HepG2 (cell line): Measurements from ENCODE around the gene TENT5A. TPM values are rescaled to one million over a fixed set of nuclear protein-coding genes. Genes with fewer than 3 reads are reported as not detected.

Experiments
- CHD2 ChIP-seq: IDR thresholded peaks from 2 replicates; pipeline ENCODE4 v1.6.1; 2011; ENCODE audit warnings: low read depth, low read length, improper control_type of control experiment
- DMAP1 ChIP-seq: IDR thresholded peaks from 2 replicates; pipeline ENCODE4 v1.6.1; 2016
- ELF4 ChIP-seq: sonication (generic); formaldehyde crosslinking; IDR thresholded peaks from 2 replicates; pipeline ENCODE4 v1.5.0; 2020; ENCODE audit warnings: missing genetic modification reagents, mild to moderate bottlenecking, moderate library complexity, borderline replicate concordance
- EP300 ChIP-seq, 3 experiments: sonication (generic) in 1 of 3; formaldehyde crosslinking in 1 of 3; IDR thresholded peaks; 2 replicates each; pipeline versions ENCODE4 v1.5.1 to v1.6.1; 2011 to 2020; ENCODE audit warnings: low read depth in 2 of 3, low read length in 2 of 3, borderline replicate concordance in 1 of 3, improper control_type of control experiment in 1 of 3, mild to moderate bottlenecking in 1 of 3, missing genetic modification reagents in 1 of 3, moderate library complexity in 1 of 3
- FOSL2 ChIP-seq: sonication (generic); formaldehyde crosslinking; IDR thresholded peaks from 2 replicates; pipeline ENCODE4 v1.4.0; 2020; ENCODE audit warnings: missing genetic modification reagents
- HMG20A ChIP-seq: IDR thresholded peaks from 2 replicates; pipeline ENCODE4 v1.6.1; 2016; ENCODE audit warnings: borderline replicate concordance
- JUN ChIP-seq: sonication (generic); formaldehyde crosslinking; IDR thresholded peaks from 2 replicates; pipeline ENCODE4 v1.4.0; 2020; ENCODE audit warnings: mild to moderate bottlenecking, missing genetic modification reagents
- KLF11 ChIP-seq: IDR thresholded peaks from 2 replicates; pipeline ENCODE4 v1.6.1; 2016; ENCODE audit warnings: missing compliant biosample characterization
- NCOA2 ChIP-seq: sonication (generic); formaldehyde crosslinking; IDR thresholded peaks from 2 replicates; pipeline ENCODE4 v1.8.0; 2022; ENCODE audit warnings: inconsistent platforms
- SOX5 ChIP-seq: IDR thresholded peaks from 2 replicates; pipeline ENCODE4 v1.6.1; 2016; ENCODE audit warnings: borderline replicate concordance
- SYNCRIP ChIP-seq: fragments of 200-400 bp; formaldehyde crosslinking; IDR thresholded peaks from 2 replicates; pipeline ENCODE4 v1.6.1; 2018; ENCODE audit warnings: mild to moderate bottlenecking, low read depth, low read length; ENCODE audit not compliant: insufficient read depth
- ZNF335 ChIP-seq: sonication (generic); formaldehyde crosslinking; IDR thresholded peaks from 2 replicates; pipeline ENCODE4 v1.4.0; 2020; ENCODE audit warnings: missing genetic modification reagents
- ZNF644 ChIP-seq: IDR thresholded peaks from 2 replicates; pipeline ENCODE4 v1.6.1; 2016; ENCODE audit warnings: low read depth
- ZNF674 ChIP-seq: sonication (generic); formaldehyde crosslinking; IDR thresholded peaks from 2 replicates; pipeline ENCODE4 v1.5.0; 2020; ENCODE audit warnings: low read depth, mild to moderate bottlenecking, missing genetic modification reagents
- ZNF839 ChIP-seq: sonication (generic); formaldehyde crosslinking; IDR thresholded peaks from 2 replicates; pipeline ENCODE4 v1.4.0; 2020; ENCODE audit warnings: missing genetic modification reagents, mild to moderate bottlenecking, borderline replicate concordance
- ZSCAN25 ChIP-seq: sonication (generic); formaldehyde crosslinking; IDR thresholded peaks from 2 replicates; pipeline ENCODE4 v1.8.0; 2022; ENCODE audit warnings: mild to moderate bottlenecking, missing genetic modification reagents
- polyA plus RNA-seq, 8 experiments: library from polyadenylated mRNA; depleted of rRNA in 3 of 8; stranded (reverse) in 7 of 8; unstranded in 1 of 8; fragments of >200 nt; fragmentation: Illumina TruSeq in 4 of 8; extraction: Trizol in 4 of 8; gene quantifications; 2 replicates each; pipeline versions ENCODE4 v1.2.1 to v1.2.3, GENCODE V29; 2011 to 2016; ENCODE audit warnings: low read depth in 4 of 8, missing spikeins in 1 of 8, mixed read lengths in 1 of 8; ENCODE audit not compliant: insufficient read depth in 1 of 8
- total RNA-seq, 5 experiments: library from RNA; depleted of rRNA; stranded (reverse); fragments of >200 nt; fragmentation: Illumina TruSeq; extraction: Trizol; gene quantifications; 2 replicates each; pipeline ENCODE4 v1.2.3, GENCODE V29; 2016; ENCODE audit warnings: low read depth in 1 of 5
- TF ChIP-seq, protein P1 (sequence below): sonication (generic); formaldehyde crosslinking; conservative IDR thresholded peaks from 2 replicates; pipeline ENCODE4 v1.8.0; 2022; ENCODE audit warnings: mild to moderate bottlenecking, moderate library complexity, missing genetic modification reagents
- TF ChIP-seq, protein P2 (sequence below): sonication (generic); formaldehyde crosslinking; IDR thresholded peaks from 2 replicates; pipeline ENCODE4 v1.8.1; 2023; ENCODE audit warnings: mild to moderate bottlenecking, missing genetic modification reagents
- TF ChIP-seq, protein P3 (sequence below): IDR thresholded peaks from 2 replicates; pipeline ENCODE4 v1.6.1; 2016; ENCODE audit warnings: low read depth, control low read depth
- TF ChIP-seq, protein P4 (sequence below): sonication (generic); formaldehyde crosslinking; IDR thresholded peaks from 2 replicates; pipeline ENCODE4 v1.8.0; 2022; ENCODE audit warnings: missing genetic modification reagents, low read depth, mild to moderate bottlenecking, borderline replicate concordance
- TF ChIP-seq, protein P5 (sequence below): IDR thresholded peaks from 2 replicates; pipeline ENCODE4 v1.4.0; 2020; ENCODE audit warnings: mild to moderate bottlenecking, missing genetic modification reagents
- TF ChIP-seq, protein P6 (sequence below): sonication (generic); formaldehyde crosslinking; IDR thresholded peaks from 2 replicates; pipeline ENCODE4 v1.4.0; 2020; ENCODE audit warnings: missing genetic modification reagents; ENCODE audit errors: not compliant biosample characterization

TENT5A gene
- total and polyA plus RNA-seq, 2 of the 13 experiments (the other 11 are each of a cell fraction or from before 2014, with no cell fraction given) = 8.0 to 13.8 TPM

DNA sequence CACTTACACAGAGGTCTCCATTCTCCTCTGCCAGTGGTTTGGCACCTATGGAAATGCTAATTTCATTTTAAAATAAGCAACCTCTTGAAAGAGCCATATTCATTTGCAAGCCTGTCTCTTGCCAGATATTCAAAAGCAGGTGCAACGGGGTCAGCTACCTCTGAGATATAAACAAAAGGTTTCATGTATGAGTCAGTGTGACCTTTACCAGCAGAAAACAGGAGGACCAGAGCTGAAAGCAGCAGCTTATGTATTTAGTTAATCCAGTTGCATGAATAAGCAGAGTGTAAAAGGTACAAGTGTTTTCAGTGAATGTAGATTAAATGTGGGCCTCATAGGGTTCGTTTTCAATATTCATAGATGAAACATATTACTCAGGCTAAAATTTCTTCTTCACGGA, 56.0 kb downstream of the TENT5A start (continued):
- TF ChIP-seq, protein P1, sequence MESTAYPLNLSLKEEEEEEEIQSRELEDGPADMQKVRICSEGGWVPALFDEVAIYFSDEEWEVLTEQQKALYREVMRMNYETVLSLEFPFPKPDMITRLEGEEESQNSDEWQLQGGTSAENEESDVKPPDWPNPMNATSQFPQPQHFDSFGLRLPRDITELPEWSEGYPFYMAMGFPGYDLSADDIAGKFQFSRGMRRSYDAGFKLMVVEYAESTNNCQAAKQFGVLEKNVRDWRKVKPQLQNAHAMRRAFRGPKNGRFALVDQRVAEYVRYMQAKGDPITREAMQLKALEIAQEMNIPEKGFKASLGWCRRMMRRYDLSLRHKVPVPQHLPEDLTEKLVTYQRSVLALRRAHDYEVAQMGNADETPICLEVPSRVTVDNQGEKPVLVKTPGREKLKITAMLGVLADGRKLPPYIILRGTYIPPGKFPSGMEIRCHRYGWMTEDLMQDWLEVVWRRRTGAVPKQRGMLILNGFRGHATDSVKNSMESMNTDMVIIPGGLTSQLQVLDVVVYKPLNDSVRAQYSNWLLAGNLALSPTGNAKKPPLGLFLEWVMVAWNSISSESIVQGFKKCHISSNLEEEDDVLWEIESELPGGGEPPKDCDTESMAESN (CRISPR knock-in tag) = no peak
- TF ChIP-seq ZSCAN25 (CRISPR knock-in tag) (no peak), ZNF839 (CRISPR knock-in tag) (no peak), EP300 (IDR thresholded peaks at IDR 0.05; ENCODE audit: low read depth in 2 of 2, low read length in 2 of 2) (peak in 1 of 2 experiments; percentile 21; a peak in 1 of 4 replicates), EP300 (CRISPR knock-in tag; IDR thresholded peaks at IDR 0.05; ENCODE audit: borderline replicate concordance) (no peak), ZNF335 (CRISPR knock-in tag) (no peak), SOX5 (CRISPR knock-in tag) (peak; percentile 48; the same call in 1 of the 2 replicates), DMAP1 (CRISPR knock-in tag) (no peak), ZNF674 (no peak), NCOA2 (CRISPR knock-in tag) (no peak), HMG20A (CRISPR knock-in tag) (0 out of 2 replicates have a peak, but pooled peaks have one; percentile 41), JUN (no peak), SYNCRIP (no peak), ELF4 (CRISPR knock-in tag) (no peak), ZNF644 (CRISPR knock-in tag) (no peak), FOSL2 (CRISPR knock-in tag) (peak; percentile 58), CHD2 (no peak), KLF11 (CRISPR knock-in tag) (no peak)
- TF ChIP-seq, protein P2, sequence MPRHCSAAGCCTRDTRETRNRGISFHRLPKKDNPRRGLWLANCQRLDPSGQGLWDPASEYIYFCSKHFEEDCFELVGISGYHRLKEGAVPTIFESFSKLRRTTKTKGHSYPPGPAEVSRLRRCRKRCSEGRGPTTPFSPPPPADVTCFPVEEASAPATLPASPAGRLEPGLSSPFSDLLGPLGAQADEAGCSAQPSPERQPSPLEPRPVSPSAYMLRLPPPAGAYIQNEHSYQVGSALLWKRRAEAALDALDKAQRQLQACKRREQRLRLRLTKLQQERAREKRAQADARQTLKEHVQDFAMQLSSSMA = no peak
- TF ChIP-seq, protein P3, sequence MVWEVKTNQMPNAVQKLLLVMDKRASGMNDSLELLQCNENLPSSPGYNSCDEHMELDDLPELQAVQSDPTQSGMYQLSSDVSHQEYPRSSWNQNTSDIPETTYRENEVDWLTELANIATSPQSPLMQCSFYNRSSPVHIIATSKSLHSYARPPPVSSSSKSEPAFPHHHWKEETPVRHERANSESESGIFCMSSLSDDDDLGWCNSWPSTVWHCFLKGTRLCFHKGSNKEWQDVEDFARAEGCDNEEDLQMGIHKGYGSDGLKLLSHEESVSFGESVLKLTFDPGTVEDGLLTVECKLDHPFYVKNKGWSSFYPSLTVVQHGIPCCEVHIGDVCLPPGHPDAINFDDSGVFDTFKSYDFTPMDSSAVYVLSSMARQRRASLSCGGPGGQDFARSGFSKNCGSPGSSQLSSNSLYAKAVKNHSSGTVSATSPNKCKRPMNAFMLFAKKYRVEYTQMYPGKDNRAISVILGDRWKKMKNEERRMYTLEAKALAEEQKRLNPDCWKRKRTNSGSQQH = no peak
- TF ChIP-seq, protein P4, sequence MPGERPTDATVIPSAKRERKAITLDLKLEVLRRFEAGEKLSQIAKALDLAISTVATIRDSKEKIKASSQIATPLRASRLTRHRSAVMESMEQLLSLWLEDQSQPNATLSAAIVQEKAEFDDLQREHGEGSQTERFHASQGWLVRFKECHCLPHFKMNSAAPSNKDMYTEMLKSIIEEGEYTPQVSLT (CRISPR knock-in tag) = no peak
- TF ChIP-seq, protein P5, sequence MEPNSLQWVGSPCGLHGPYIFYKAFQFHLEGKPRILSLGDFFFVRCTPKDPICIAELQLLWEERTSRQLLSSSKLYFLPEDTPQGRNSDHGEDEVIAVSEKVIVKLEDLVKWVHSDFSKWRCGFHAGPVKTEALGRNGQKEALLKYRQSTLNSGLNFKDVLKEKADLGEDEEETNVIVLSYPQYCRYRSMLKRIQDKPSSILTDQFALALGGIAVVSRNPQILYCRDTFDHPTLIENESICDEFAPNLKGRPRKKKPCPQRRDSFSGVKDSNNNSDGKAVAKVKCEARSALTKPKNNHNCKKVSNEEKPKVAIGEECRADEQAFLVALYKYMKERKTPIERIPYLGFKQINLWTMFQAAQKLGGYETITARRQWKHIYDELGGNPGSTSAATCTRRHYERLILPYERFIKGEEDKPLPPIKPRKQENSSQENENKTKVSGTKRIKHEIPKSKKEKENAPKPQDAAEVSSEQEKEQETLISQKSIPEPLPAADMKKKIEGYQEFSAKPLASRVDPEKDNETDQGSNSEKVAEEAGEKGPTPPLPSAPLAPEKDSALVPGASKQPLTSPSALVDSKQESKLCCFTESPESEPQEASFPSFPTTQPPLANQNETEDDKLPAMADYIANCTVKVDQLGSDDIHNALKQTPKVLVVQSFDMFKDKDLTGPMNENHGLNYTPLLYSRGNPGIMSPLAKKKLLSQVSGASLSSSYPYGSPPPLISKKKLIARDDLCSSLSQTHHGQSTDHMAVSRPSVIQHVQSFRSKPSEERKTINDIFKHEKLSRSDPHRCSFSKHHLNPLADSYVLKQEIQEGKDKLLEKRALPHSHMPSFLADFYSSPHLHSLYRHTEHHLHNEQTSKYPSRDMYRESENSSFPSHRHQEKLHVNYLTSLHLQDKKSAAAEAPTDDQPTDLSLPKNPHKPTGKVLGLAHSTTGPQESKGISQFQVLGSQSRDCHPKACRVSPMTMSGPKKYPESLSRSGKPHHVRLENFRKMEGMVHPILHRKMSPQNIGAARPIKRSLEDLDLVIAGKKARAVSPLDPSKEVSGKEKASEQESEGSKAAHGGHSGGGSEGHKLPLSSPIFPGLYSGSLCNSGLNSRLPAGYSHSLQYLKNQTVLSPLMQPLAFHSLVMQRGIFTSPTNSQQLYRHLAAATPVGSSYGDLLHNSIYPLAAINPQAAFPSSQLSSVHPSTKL (CRISPR knock-in tag) = peak; percentile 49; the same call in 1 of the 2 replicates
- TF ChIP-seq, protein P6, sequence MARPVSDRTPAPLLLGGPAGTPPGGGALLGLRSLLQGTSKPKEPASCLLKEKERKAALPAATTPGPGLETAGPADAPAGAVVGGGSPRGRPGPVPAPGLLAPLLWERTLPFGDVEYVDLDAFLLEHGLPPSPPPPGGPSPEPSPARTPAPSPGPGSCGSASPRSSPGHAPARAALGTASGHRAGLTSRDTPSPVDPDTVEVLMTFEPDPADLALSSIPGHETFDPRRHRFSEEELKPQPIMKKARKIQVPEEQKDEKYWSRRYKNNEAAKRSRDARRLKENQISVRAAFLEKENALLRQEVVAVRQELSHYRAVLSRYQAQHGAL (CRISPR knock-in tag) = no peak
